Epithelial cell of alveolus of lung (primary cell): ENCODE results near the gene RAP1A. TPM values are rescaled to one million over a fixed set of nuclear protein-coding genes. Genes with fewer than 3 reads are reported as not detected.

Experiments used
- total RNA-seq: library from RNA; depleted of rRNA; stranded (reverse); fragments of >200 nt; gene quantifications from 2 replicates; pipeline ENCODE4 v1.2.1, GENCODE V29; 2015

The RAP1A gene
- 34.1 and 41.7 TPM in 2 replicates for total RNA-seq

GRCh38 chr1:111619635-111620440, at the start of gene RAP1A:
TSS of gene RAP1A (plus strand) at chr1:111619789. CDS start at chr1:111691361, 71,572 bp downstream.

DNA sequence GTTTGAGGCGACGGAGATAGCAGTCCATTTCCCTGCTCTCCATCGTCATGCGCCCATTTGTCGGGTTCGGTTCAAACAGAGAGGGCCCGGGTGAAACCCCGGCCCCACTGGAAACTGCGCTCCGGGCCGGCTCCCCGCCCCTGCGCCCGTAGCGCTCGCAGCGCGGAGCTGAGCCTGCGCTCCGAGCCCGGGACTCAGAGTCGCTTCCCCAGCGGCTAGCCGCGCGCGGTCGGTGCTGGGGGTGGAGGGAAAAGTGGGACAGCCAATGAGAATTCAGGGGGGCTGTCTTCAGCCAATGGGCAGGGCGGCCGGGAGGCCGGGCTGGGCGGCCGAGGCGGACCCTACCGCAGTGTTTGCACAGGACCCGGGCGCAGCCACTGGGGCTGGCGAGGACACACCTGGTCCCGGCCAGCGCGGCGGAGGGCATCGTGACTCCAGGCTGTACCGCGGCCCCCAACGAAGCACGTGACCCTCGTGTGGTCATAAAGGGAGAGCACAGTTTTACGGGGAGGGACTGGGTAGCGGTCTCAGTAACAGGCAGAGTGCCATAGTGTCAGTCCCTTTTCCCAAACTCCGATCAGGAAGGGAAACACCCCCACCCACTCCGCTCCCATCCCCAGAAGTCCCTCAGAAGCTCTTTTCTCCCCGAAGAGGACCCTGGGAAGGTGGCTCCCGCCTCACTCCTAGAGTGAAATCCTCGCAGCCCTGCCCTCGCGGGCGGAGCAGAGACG, 119.8 kb downstream of the RAP1A start, which contains the start of gene INKA2:
INKA2 (minus strand) TSS at position 202 of the 731 bp plus-strand sequence; CDS start at position 49, 153 bp downstream.

DNA sequence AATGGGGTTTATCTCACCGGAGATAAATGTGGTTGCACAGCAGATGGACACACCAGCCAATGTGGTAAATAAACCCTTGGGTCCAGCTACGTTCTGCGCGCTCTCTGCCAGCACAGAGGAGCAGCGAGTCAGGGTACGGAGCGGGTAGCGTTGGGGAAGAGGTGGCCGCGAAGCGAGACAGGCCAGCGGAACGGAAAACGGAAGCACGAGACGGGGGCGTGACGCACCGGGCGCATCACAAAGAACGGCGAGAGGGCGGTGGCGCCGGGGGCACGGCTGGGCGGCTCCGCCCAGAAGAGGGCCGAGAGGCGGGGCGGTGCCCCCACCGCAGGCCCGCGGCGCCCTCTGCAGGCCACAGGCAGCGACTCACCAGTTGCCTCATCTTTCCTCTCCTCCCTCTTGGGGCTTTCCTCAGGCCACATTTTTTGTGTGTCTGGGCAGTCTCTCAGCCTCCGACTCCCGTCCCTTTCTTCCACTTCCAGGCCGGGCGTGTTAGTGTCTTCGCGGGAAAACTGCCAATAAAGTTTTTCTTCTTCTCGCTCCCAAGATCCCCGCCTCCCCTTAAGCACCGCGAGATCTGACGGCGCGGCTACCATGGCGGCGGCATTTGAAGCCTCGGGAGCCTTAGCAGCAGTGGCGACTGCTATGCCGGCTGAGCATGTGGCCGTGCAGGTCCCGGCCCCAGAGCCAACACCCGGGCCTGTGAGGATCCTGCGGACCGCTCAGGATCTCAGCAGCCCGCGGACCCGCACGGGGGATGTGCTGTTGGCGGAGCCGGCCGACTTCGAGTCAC, 135.9 kb downstream of the RAP1A start, which contains the start of gene DDX20:
DDX20 (plus strand) TSS at position 571 of the 793 bp plus-strand sequence; CDS start at position 595, 24 bp downstream.

Other genes with a start within 250 kb of the RAP1A start
- gene OVGP1, start 192.1 kb upstream of the RAP1A start, total RNA-seq, result 0.13 and 0.56 TPM in 2 replicates
- 20.2 and 39.0 TPM in 2 replicates for gene WDR77, start 170.5 kb upstream of the RAP1A start, total RNA-seq
- 209 and 275 TPM in 2 replicates for gene ATP5PB, start 170.3 kb upstream of the RAP1A start, total RNA-seq
- gene C1orf162, start 145.8 kb upstream of the RAP1A start, total RNA-seq, result 0.26 and 0.48 TPM in 2 replicates
- not detected in 2 replicates for gene ADORA3, start 116.2 kb upstream of the RAP1A start, total RNA-seq
- gene TMIGD3, start 116.2 kb upstream of the RAP1A start, total RNA-seq, result not detected in 2 replicates
- 0.72 and 1.8 TPM in 2 replicates for gene INKA2, start 119.6 kb downstream of the RAP1A start, total RNA-seq
- 10.7 and 19.0 TPM in 2 replicates for gene DDX20, start 136.1 kb downstream of the RAP1A start, total RNA-seq